Bone marrow (tissue), 2 donors: ENCODE data around the gene CNTNAP2.

Experiments used
- DNase-seq, 2 donors: peaks; one replicate each; lab custom pipeline; 2025; lab: John Stamatoyannopoulos, UW

The CNTNAP2 gene

GRCh38 chr7:146772601-146773000 lies 656.0 kb downstream of the CNTNAP2 start:
- no peak for DNase-seq

- no peak for DNase-seq
These were observed 656.9 kb downstream of the CNTNAP2 start for GRCh38 chr7:146773506-146773905.

- no peak for DNase-seq
These were observed 664.9 kb downstream of the CNTNAP2 start for GRCh38 chr7:146781352-146782116.

GRCh38 chr7:146787266-146787665 lies 670.7 kb downstream of the CNTNAP2 start:
- no peak for DNase-seq

- DNase-seq = no peak
These were observed 671.4 kb downstream of the CNTNAP2 start for GRCh38 chr7:146788008-146788407.

- DNase-seq = no peak
These were observed 675.0 kb downstream of the CNTNAP2 start for GRCh38 chr7:146791344-146792285.

GRCh38 chr7:146804620-146805019 lies 688.0 kb downstream of the CNTNAP2 start:
- DNase-seq = no peak

- no peak for DNase-seq
These were observed 688.5 kb downstream of the CNTNAP2 start for GRCh38 chr7:146805082-146805481.

- DNase-seq = no peak
These were observed 709.7 kb downstream of the CNTNAP2 start for GRCh38 chr7:146826329-146826728.

- DNase-seq = no peak
These were observed 714.1 kb downstream of the CNTNAP2 start for GRCh38 chr7:146830686-146831085.

- no peak for DNase-seq
These were observed 715.3 kb downstream of the CNTNAP2 start for GRCh38 chr7:146831875-146832274.

- no peak for DNase-seq
These were observed 727.8 kb downstream of the CNTNAP2 start for GRCh38 chr7:146844405-146844804.

GRCh38 chr7:146858690-146859089 lies 742.1 kb downstream of the CNTNAP2 start:
- DNase-seq = no peak

- no peak for DNase-seq
These were observed 745.1 kb downstream of the CNTNAP2 start for GRCh38 chr7:146861701-146862100.

GRCh38 chr7:146862415-146862814 lies 745.8 kb downstream of the CNTNAP2 start:
- no peak for DNase-seq

- DNase-seq = no peak
These were observed 748.0 kb downstream of the CNTNAP2 start for GRCh38 chr7:146864644-146865043.

- DNase-seq = no peak
These were observed 749.1 kb downstream of the CNTNAP2 start for GRCh38 chr7:146865696-146866095.

- no peak for DNase-seq
These were observed 758.1 kb downstream of the CNTNAP2 start for GRCh38 chr7:146874722-146875121.

- DNase-seq = no peak
These were observed 758.7 kb downstream of the CNTNAP2 start for GRCh38 chr7:146875237-146875785.

GRCh38 chr7:146875981-146876380 lies 759.4 kb downstream of the CNTNAP2 start:
- DNase-seq = no peak

- DNase-seq = no peak
These were observed 759.8 kb downstream of the CNTNAP2 start for GRCh38 chr7:146876411-146876810.

- no peak for DNase-seq
These were observed 762.3 kb downstream of the CNTNAP2 start for GRCh38 chr7:146878901-146879300.

GRCh38 chr7:146885231-146885630 lies 768.6 kb downstream of the CNTNAP2 start:
- DNase-seq = no peak
